NCI-H2081 treated with DMSO at 0.1 percent for 48 hours (cell line): ENCODE measurements around the gene L2HGDH.

Experiments
- DNase-seq: peaks from one replicate; lab custom pipeline; 2025; lab: John Stamatoyannopoulos, UW

Gene L2HGDH

DNA sequence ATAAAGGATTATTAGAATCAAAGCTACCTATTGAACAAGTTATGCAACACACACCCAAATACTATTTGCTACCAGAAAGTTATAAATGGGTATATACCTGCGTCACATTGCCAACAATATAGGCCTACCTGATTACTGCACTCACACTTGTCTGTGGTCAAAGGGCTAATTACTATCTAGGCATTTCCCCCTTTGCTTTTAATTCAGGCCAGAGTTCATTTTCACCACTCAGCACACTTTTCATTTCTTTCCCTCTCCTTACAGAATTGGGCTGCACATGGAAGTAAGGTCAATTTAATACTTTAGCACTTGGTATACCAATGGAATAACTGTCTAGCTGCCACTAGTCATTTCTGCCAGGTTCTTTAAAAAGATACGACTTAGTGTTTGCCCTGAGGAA, 82.3 kb downstream of the L2HGDH start:
- DNase-seq = no peak

DNA sequence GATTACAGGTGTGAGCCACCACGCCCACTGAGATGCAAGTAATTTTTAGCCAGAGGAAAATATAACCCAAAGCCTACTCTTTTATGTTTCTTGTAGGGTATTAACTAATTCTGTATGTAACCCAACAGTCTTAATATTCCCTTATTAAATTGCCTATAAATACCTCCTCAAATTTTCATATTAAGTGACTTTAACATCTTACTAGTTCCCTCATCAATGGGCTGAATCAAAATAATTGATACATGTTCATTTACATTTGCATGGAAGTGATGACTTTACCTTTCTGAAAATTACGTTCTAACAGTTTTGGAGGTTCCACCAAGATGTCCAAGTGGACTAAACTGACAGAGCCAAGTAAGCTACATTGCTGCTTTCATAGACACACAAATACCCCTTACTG, 83.7 kb downstream of the L2HGDH start:
- no peak for DNase-seq

DNA sequence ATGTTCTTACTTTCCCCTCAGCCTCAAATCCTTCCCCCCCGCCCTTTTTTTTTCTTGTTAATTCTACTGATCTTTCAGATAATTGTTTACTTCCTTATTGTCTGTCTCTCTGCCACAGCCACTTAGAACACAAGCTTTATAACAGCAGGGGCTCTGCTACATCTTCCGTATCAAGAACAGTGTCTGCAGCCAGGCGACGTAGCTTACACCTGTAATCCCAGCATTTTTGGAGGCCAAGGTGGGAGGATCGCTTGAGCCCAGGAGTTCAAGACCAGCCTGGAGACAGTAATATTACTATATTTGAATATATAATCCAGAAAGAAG, 86.1 kb downstream of the L2HGDH start:
- no peak for DNase-seq

DNA sequence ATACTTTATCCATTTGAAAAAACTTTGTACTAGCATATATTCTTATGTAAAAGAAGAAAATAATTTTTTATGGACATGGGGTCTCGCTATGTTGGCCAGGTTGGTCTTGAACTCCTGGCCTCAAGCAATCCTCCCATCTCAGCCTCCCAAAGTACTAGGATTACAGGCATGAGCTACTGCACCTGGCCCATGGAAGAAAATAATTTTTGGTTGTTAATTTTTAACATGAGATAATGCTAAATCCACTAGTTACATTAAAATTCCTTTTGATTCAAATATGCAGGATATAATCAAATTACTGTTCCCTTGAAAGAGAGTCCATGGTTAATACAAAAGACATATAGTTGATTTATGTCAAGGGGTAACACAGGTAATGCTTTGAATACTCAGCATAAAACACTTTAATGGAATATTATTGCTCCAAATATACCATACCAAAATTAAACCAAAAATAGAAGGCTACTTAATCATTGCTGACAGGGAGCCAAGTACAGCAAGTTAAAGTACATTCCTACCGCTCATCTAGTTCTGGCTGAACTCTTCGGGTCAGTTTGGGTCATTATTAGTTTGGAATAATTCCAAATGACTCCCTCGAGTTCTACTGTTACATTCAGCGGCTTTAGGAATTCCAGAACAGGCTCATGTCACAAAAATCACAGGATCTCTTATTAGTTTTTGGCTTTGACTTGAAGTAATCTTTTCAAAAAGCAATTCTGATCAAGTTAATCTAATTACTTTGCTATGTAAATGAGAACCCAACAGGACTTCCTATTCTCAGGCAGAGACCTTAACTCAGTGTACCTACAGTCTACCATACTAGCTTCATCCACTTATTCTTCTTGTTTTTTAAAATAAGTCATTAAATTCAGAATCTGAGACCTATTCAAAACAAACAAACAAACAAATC, 86.7 kb downstream of the L2HGDH start:
- DNase-seq = no peak

- DNase-seq = no peak
These were observed 89.9 kb downstream of the L2HGDH start for GRCh38 chr14:50222055-50222613.

- DNase-seq = no peak
These were observed 93.5 kb downstream of the L2HGDH start for GRCh38 chr14:50218501-50218900.

DNA sequence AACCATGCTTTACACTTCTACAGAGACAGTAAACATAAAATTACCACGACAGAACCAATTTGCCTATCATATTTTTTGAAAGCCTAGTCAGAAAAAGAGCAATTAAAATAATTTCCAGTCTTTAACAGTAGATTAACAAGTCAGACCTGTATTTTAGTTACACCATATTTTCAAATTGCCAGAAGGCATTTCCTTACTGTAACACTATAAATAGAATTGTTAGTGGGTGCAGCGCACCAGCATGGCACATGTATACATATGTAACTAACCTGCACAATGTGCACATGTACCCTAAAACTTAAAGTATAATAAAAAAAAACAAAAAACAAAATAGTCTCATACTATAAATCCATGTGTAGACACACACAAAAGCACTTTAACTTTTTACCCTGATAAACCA, 96.6 kb downstream of the L2HGDH start:
- no peak for DNase-seq

DNA sequence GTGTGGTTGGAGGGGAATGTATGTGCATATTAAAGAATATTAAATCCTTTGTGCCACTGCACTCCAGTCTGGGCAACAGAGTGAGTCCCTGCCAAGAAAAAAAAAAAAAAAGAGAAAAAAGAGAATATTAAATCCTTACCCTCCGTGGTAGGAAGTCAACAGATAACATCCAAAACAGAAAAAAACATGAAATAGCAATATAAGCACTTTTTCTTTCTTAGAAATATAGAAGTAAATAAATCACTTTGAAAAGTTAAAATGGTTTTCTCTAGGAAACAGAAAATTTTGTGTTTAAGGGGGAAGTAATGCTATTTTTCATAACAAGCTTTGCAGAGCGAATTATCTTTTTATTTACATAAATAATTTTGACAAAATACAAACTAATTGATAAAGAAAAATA, 98.2 kb downstream of the L2HGDH start:
- DNase-seq = no peak

- DNase-seq = no peak
These were observed 99.3 kb downstream of the L2HGDH start for GRCh38 chr14:50212726-50213125.

DNA sequence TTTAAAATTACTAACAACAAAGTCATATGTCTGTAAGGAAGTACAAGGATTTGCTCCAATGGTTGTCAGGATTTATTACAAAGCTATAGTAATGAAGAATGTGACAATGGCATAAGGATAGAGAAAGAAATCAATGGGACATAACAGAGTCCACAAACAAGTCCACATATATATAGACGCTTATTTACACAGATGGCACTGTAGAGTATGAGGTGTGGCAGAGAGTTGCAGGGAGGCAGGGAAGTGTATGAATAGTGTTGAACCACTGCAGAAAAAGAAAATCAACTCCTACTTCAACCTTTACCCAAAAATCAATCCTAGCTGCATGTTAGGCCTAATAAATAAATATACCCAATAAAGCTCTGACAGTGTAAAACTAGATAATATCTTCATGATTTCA, 102.0 kb downstream of the L2HGDH start:
- no peak for DNase-seq

GRCh38 chr14:50198499-50198898, 113.5 kb downstream of the L2HGDH start:
- no peak for DNase-seq

- no peak for DNase-seq
These were observed 120.5 kb downstream of the L2HGDH start for GRCh38 chr14:50191499-50191898.
